Natural killer cell (primary cell): ENCODE data around the gene DNASE1L1. TPM values are rescaled to one million over a fixed set of nuclear protein-coding genes. Genes with fewer than 3 reads are reported as not detected.
A peak's percentile ranks its signal among the peaks of the same experiment; 100 is the strongest.

Experiments
- ATAC-seq, 3 donors: fragments of 150-1000 bp in 2 of 3; fragments of 200-7000 bp in 1 of 3; cut with Tn5 transposase; 1 replicate in 1 of 3; 2 replicates in 2 of 3; pipeline ENCODE4 v1.10.0; 2021; ENCODE audit warnings: mild to moderate bottlenecking in 2 of 3, moderate library complexity in 2 of 3
- DNase-seq, 2 donors: peaks; one replicate each; pipeline versions ENCODE4 v3.0.0 to v3.0.0-alpha.2; 2013 to 2021; ENCODE audit warnings: mixed read lengths in 1 of 2
- H3K27ac ChIP-seq: one replicate; pipeline ENCODE4 v1.5.1; 2013; ENCODE audit warnings: mild to moderate bottlenecking, low read length
- H3K27me3 ChIP-seq: one replicate; pipeline ENCODE4 v1.6.1; 2013; ENCODE audit warnings: low read length; ENCODE audit not compliant: control insufficient read depth, insufficient read depth
- H3K36me3 ChIP-seq: one replicate; pipeline ENCODE4 v1.6.1; 2013; ENCODE audit warnings: low read length; ENCODE audit not compliant: control insufficient read depth, insufficient read depth
- H3K4me1 ChIP-seq: one replicate; pipeline ENCODE4 v1.6.1; 2013; ENCODE audit warnings: low read length; ENCODE audit not compliant: control insufficient read depth, insufficient read depth
- H3K4me3 ChIP-seq: one replicate; pipeline ENCODE4 v1.5.1; 2013; ENCODE audit warnings: low read length
- H3K9me3 ChIP-seq: one replicate; pipeline ENCODE4 v1.6.1; 2013; ENCODE audit warnings: low read length; ENCODE audit not compliant: control insufficient read depth, insufficient read depth
- H3K27ac Mint-ChIP-seq, 2 donors: one replicate each; pipeline ENCODE4 v1.8.0; 2022; ENCODE audit warnings: mild to moderate bottlenecking in 2 of 2, mixed read lengths in 2 of 2, moderate library complexity in 1 of 2
- H3K27me3 Mint-ChIP-seq, 2 donors: one replicate each; pipeline ENCODE4 v1.8.0; 2022; ENCODE audit warnings: low read depth in 2 of 2, mixed read lengths in 2 of 2
- H3K36me3 Mint-ChIP-seq: one replicate; pipeline ENCODE4 v1.8.0; 2022; ENCODE audit warnings: mixed read lengths
- H3K4me1 Mint-ChIP-seq, 2 donors: one replicate each; pipeline ENCODE4 v1.8.0; 2022; ENCODE audit warnings: mixed read lengths in 2 of 2
- H3K4me3 Mint-ChIP-seq: one replicate; pipeline ENCODE4 v1.8.0; 2022; ENCODE audit warnings: mild to moderate bottlenecking, moderate library complexity, mixed read lengths
- H3K9me3 Mint-ChIP-seq, 2 donors: one replicate each; pipeline ENCODE4 v1.8.0; 2022; ENCODE audit warnings: mixed read lengths in 2 of 2
- WGBS: methylation state at CpG from one replicate; pipeline ENCODE4 v1.1.7; 2013; ENCODE audit warnings: missing lambda C conversion rate; ENCODE audit not compliant: insufficient coverage; 5-methylcytosine and 5-hydroxymethylcytosine counted together
- intact Hi-C: fragments of 100-400 bp; cut with micrococcal nuclease; formaldehyde crosslinking; loops from one replicate; pipeline ENCODE4 v1.14.2; 2022
- total RNA-seq, 4 donors: library from RNA; stranded (reverse); fragments of 120-200 nt in 1 of 4; gene quantifications; one replicate each; pipeline versions ENCODE4 v1.2.3 to v1.2.4, GENCODE V29; 2013 to 2022
- TF ChIP-seq, protein P1 (sequence below): fragments of 200-600 bp; IDR thresholded peaks from one replicate; pipeline ENCODE4 v1.8.0; 2022; ENCODE audit warnings: antibody characterized with exemption

DNASE1L1 gene
- total RNA-seq, 3 donors from 2014 or later (not counting 1 experiment from before 2014, with no cell fraction given), result 16.7 to 19.6 (median 16.8) TPM

DNA sequence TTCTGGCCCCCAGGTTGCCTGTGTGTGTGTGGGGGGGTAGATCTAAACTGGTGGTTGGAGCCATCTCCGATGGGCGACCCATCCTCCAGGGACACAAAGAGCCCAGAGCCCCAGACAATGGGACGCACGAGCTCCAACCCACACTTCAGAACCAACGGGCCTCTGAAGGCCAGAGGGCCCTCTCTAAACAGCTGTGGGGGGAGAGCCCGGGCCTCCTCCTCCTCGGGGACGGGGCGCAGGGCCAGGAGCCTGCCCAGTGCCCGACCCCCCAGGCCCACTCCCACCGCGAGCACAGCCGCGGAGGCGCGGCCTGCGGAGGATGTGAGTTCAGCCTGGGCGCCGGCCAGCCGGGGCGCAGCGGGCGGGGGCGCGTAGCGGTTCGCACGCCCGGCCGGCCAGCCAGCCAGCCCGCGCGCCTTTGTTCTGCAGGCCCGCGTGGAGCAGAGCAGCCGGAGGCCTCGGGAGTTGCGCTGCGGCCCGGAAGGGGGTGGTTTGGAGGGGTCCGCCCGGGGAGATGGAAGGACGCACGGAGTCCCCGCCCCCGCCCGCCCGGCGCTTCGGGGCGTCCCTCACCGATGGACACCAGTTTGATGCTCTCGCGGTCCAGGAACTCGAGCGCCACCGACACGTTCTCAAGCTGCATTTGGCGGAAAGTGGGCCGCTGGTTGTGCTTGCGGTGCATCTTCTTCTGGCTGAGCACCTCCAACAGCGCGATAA is 38.6 kb downstream of the DNASE1L1 start:
- no peaks in the 10 kb centered on the region for H3K9me3 ChIP-seq
- peak overlapping the region; percentile 97 for H3K4me3 ChIP-seq
- TF ChIP-seq, protein P1, sequence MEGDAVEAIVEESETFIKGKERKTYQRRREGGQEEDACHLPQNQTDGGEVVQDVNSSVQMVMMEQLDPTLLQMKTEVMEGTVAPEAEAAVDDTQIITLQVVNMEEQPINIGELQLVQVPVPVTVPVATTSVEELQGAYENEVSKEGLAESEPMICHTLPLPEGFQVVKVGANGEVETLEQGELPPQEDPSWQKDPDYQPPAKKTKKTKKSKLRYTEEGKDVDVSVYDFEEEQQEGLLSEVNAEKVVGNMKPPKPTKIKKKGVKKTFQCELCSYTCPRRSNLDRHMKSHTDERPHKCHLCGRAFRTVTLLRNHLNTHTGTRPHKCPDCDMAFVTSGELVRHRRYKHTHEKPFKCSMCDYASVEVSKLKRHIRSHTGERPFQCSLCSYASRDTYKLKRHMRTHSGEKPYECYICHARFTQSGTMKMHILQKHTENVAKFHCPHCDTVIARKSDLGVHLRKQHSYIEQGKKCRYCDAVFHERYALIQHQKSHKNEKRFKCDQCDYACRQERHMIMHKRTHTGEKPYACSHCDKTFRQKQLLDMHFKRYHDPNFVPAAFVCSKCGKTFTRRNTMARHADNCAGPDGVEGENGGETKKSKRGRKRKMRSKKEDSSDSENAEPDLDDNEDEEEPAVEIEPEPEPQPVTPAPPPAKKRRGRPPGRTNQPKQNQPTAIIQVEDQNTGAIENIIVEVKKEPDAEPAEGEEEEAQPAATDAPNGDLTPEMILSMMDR, result no peak
- peak overlapping the region; percentile 95 to 97 for H3K27ac Mint-ChIP-seq
- H3K36me3 Mint-ChIP-seq, result no peaks in the 10 kb centered on the region
- no peak for ATAC-seq
- WGBS, result 0% methylated on average over 62 of the region's 63 CpGs
- H3K4me1 ChIP-seq, result peaks cover 70% of the 10 kb centered on the region
- intact Hi-C loops, result loop anchor here (10.0 kb wide), 1 partner anchor 276 kb away; the partner anchor contains the start of gene MECP2
- peak in 1 of 2 donors; percentile 31 for DNase-seq
- H3K4me1 Mint-ChIP-seq, result peaks cover 19 to 28% of the 10 kb centered on the region in 2 donors
- H3K27me3 Mint-ChIP-seq, result no peaks in the 10 kb centered on the region
- H3K27me3 ChIP-seq, result no peaks in the 10 kb centered on the region
- peak overlapping the region; percentile 100 for H3K27ac ChIP-seq
- H3K9me3 Mint-ChIP-seq, result no peaks in the 10 kb centered on the region
- peak overlapping the region; percentile 90 for H3K4me3 Mint-ChIP-seq
- peaks cover 29% of the 10 kb centered on the region for H3K36me3 ChIP-seq

DNA sequence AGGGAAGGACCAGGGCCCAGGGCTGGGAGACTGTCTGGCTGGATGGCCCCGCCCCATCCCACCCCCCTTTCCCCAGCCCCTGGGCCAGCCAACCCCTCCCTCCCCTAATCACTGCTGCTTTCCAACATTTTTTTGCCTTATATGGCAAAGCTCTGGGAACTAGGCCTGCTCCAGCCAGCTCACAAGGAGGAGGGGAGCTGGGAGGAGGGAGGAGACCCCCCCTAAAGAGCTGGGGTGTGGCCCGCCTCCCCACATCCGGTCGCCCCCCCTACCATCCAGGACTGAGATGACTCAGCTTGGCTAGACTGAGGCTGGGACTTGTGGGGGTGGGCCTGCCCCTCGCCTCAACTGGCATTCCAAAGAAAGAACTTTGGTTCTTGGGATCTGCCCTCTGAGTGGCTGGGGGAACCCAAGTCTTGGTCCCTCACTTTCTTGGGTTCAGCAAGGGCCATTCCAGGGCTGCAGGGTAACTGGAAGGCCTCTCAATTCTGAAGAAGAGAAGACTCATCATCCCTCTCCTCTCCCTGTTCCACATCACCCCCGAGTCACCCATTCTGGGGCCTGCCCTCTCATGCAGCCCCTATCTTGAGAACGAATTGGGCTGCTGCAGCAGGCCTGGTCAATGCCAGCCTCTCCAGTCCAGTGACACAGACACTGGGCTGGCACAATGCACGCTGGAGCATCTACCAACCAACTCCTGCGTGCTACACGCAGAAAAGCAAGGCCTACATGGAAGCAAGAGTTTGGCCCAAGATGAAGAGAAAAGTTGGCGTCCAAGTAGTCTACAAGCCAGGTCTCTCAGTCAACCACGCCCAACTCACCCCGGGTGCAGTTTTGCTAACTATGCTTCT is 39.4 kb downstream of the DNASE1L1 start:
- Mint-ChIP-seq H3K9me3 (no peaks in the 10 kb centered on the region), H3K4me3 (peak overlapping the region; percentile 90), H3K27me3 (no peaks in the 10 kb centered on the region), H3K4me1 (peaks cover 19 to 36% of the 10 kb centered on the region in 2 donors), H3K27ac (peak overlapping the region; percentile 95 to 97), H3K36me3 (no peaks in the 10 kb centered on the region)
- Histone ChIP-seq H3K36me3 (peaks cover 37% of the 10 kb centered on the region), H3K4me1 (peaks cover 69% of the 10 kb centered on the region), H3K27me3 (no peaks in the 10 kb centered on the region), H3K9me3 (no peaks in the 10 kb centered on the region), H3K4me3 (peak overlapping the region; percentile 97), H3K27ac (peak overlapping the region; percentile 100)
- WGBS, result under 1% methylated on average over 8 of the region's 13 CpGs
- TF ChIP-seq, protein P1, result no peak
- ATAC-seq (peak; percentile 3 to 36 (median 9)), DNase-seq (peak; percentile 67 to 81)
- intact Hi-C loops, result loop anchor here (1.0 to 10.0 kb wide), 2 partner anchors 9 to 275 kb away; partner anchors contain the start of gene MECP2

DNA sequence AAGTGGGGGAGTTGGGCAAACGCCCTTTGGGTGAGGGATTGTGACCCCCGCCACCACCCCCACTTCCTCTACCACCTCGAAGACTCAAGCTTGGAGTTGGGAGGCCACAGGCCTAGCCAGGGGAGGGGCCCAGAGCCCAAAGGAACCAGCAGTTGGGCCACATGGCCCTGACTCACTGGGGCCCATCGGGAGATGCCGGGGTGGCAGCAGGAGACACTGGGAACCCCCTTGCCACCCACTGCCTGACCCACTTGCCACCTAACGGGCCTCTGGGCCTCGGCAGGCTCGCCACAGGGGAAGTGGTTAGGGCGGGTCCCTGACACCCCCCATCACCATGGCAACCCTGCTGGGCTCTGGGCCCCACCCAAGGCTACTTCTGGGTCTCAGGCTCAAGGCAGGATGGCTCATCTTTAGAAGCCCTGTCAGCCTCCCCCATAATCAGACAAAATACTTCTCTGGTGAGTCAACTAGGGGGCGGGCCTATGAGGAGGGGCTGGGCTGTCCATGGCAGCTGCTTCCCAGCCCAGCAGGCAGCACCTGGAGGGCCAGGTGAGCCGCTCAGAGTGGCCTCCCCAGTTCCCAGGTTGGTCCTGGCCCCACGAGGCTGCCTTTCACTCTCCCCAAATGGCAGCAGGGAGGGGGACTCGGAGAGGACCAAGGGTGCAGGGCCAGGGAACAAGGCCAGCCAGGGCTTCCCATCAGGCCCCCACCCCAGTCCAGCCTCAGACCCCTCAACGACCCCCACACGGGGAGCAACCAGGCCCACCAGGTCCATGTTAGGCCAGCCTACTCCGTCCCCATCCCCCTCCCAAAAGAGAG is 40.2 kb downstream of the DNASE1L1 start:
- Mint-ChIP-seq H3K4me3 (peak overlapping the region; percentile 90), H3K36me3 (no peaks in the 10 kb centered on the region), H3K27ac (peak overlapping the region; percentile 95 to 97), H3K9me3 (no peaks in the 10 kb centered on the region), H3K27me3 (no peaks in the 10 kb centered on the region), H3K4me1 (peaks cover 19 to 39% of the 10 kb centered on the region in 2 donors)
- WGBS, result 0% methylated on average over 12 of the region's 16 CpGs
- H3K27ac ChIP-seq, result peak overlapping the region; percentile 100
- ATAC-seq (peak; percentile 54 to 77 (median 71)), DNase-seq (peak; percentile 90 to 94)
- intact Hi-C loops, result loop anchor here (1.0 kb wide), 1 partner anchor 9 kb away; no protein-coding TSS in a partner anchor
- H3K4me3 ChIP-seq, result peak overlapping the region; percentile 97
- peaks cover 70% of the 10 kb centered on the region for H3K4me1 ChIP-seq
- H3K9me3 ChIP-seq, result no peaks in the 10 kb centered on the region
- TF ChIP-seq, protein P1, result no peak
- peaks cover 45% of the 10 kb centered on the region for H3K36me3 ChIP-seq
- H3K27me3 ChIP-seq, result no peaks in the 10 kb centered on the region
